HPDE6-E6E7 (cell line): ENCODE measurements around the gene KLHL17.
A peak's percentile ranks its signal among the peaks of the same experiment; 100 is the strongest.

Experiments
- DNase-seq: peaks from one replicate; pipeline ENCODE4 v3.0.0; 2011; ENCODE audit warnings: missing footprints; ENCODE audit errors: extremely low spot score

Gene KLHL17

DNA sequence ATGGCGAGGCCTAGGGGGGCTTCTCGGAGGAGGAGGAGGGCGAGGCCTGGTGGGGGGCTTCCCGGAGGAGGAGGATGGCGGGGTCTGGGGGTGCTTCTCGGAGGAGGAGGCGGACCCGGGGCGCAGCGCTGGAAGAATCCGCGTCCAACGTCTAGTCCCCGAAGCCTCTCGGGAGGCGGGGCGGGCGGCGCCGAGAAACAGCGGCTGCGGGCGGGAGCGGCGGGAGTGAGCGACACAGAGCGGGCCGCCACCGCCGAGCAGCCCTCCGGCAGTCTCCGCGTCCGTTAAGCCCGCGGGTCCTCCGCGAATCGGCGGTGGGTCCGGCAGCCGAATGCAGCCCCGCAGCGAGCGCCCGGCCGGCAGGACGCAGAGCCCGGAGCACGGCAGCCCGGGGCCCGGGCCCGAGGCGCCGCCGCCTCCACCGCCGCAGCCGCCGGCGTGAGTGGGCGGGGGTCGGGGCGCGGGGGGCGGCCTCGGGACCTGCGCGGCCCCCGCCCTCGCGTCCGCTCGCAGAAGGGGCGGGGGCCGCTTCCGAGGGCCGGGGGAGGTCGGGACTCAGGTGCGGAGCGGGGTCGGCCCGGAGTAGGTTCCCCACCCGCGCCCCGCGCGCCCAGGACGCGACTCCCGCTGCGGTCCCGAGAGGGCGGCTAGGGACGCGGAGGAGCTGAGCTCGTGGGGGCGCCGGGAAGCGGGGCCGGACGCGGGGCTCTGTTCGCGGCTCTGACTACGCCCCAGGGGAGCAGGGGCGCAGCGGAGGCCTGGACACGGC is at the start of gene KLHL17:
KLHL17 (plus strand) TSS at position 222 of the 769 bp plus-strand sequence; CDS start at position 332, 110 bp downstream.
- DNase-seq: no peak

DNA sequence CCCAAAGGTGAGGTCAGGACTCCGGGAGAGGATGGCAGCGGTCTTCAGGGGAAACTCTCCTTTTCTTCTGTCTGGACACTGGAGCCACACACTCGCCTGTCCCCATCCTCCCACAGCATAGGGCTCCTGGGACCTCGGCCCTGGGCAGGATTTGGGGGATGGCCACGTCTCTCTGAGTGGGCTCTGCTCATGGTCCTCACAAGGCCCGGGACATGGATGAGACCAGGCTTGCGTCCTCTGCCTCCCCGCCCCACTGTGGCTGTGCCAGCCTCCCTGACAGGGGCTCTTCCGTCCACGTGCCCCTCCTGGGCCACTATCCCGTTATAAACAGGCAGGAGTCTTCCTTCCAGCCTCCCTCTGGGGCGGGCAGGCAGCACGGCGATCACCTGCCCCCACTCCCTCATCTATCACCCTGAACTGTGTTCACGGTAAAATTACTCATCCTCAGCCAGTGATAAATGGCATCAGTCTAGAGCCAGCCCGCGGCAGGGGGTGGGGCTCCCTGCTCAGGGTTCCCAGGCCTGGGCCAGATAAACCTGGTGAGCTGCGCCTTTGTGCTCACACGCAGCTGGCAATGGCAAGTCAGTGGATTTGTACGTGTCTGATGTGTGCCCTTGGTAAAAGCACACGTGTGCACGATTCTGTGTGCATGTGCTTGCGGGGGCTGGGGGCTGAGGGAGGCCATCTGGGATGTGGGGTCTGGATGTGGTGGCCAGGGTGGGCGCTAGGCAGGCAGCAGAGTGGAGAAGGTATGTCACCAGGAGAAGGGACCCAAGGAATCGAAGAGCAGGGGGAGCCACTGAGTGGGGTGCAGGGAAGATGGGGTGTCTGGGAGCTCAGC is 49.3 kb upstream of the KLHL17 start:
- DNase-seq: peak; percentile 86

DNA sequence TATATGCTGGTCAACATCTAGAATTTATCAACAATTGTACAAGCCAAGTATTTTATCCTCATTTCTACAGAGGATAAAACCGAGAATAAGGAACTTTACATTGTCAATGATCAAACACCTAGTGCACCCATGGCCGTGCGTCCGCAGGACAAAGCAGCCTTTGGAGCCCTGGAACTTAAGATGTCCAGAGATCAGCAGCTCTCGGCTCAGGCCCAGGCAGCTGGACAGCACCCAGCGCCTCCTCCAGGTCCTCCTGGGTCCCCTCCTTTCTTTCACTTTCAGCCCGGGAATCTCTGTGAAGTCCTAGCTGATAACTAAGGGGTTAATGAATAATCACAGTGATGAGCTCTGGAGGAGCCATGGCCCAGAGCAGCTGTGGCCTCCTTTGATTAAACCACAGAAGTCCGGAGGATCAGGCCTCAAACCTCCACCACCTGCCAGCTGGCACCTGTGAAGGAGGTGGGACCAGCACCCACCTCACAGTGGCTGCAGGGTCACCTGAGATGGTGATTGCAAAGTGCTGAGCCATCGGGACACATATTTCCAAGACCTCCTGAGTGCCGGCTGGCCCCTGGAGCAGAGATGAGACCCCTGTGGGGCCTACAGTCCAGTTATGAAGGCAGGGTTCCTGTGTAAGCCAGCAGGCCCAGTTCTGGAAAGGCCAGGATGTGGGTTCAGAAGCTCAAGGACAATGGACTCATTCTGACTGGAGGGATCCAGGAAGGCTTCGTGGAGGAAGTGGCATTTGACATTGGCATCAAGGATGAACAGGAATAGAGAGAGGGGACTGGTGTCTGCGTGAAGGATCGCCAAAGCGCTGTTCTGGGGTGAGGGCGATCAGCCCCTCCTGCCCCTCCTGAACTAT is 48.3 kb upstream of the KLHL17 start:
- DNase-seq: no peak

DNA sequence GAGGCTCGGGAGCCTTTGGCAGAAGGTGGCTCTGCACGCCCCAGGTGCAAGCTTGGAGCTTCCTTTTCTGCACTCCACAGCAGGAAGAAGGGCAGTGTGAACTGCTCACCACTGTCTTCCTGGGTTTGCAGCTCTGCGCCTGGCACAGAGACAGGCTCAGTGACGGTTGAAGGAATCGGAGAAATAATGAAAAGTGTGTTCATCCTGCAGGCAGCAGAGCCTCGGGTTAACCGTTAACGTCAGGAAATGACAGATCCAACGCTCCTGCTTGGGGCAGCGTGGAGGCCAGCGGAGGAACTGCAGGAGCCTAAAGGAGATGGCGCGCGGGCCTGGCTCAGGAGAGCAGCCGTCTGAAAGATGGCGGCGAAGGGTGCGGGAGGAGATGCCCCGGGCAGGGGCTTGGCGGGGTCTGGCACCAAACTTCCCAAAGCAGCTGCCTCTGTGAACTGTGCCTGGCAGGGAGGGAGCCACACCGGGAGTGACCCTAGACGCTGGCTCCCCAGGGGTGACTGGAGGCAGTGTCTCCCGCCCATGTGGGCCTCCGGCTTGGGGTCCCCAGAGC is 47.6 kb upstream of the KLHL17 start:
- DNase-seq: no peak

DNA sequence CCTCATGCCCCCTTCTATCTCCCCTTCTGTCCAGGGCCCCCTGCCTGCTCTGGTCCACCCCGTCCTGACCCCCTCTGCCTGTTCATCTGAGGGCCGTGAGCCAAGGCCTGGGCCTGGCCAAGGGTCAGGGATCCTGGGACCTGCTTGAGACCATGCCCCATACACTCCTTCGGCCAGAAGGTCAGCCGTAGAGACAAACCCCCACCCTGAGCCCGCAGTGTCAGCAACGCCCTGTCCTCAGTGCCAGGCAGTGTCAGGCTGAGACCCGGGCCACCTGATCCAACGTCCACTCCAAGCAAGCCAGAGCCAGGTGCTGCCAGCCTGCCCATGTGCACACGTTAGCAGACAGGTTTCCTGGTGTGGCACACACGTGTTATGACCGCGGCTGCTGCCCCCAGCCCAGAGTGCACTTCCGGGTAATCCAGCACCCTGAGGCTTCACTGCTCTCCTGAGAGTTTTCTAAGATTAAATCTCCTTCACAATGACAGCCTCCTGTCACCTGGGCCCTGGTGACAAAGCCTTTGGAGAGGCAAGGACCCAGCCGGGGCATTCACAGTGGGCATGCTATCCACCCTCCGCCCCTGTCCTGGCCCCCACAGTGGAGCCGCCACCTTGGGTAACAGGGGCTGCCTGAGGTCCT is 46.8 kb upstream of the KLHL17 start:
- DNase-seq: no peak

DNA sequence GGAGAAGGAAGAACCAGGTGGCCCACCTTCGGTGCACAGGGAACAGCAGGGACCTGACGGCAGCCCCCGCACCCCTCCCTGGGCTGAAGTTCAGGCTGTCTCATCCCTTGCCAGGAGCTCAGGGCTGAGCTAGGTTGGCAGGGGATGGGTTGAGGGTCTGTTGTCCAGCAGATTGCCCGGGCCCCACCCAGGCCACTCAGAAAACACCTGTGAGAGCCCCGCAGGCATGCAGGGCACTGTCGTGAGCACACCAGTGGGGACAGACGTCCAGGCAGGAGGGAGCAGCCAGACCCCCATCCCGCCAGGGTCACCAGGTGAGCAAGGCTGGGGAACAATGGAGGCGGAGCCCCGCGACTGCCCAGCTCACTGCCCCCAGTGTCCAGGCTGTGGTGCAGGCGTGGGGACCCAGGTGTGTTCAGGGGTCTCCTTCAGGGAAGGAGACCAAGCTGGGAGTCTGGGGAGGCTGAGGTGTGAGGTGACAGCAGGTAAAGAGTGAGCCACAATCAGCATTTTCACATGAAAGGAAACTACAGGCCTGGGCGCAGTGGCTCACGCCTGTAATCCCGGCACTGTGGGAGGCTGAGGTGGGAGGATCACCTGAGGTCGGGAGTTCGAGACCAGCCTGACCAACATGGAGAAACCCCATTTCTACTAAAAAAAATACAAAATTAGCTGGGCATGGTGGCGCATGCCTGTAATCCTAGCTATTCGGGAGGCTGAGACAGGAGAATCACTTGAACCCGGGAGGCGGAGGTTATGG is 46.1 kb upstream of the KLHL17 start:
- no peak for DNase-seq

DNA sequence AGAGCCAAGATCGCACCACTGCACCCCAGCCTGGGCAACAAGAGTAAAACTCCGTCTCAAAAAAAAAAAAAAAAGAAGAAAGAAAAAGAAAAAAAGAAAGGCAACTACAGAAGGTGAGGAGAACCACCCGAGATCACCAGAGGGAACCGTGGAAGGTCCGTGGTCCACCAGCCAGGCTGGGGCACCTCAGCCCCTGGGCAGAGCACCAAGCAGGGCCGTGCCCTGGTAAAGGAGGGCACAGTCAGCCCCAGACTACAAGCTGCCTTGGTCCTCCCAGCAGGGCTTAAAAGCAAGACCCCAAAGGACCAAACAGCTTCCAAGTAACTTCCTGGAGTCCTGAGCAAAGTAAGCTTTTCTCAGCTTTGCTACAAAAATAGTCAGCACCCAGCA is 45.5 kb upstream of the KLHL17 start:
- no peak for DNase-seq

DNA sequence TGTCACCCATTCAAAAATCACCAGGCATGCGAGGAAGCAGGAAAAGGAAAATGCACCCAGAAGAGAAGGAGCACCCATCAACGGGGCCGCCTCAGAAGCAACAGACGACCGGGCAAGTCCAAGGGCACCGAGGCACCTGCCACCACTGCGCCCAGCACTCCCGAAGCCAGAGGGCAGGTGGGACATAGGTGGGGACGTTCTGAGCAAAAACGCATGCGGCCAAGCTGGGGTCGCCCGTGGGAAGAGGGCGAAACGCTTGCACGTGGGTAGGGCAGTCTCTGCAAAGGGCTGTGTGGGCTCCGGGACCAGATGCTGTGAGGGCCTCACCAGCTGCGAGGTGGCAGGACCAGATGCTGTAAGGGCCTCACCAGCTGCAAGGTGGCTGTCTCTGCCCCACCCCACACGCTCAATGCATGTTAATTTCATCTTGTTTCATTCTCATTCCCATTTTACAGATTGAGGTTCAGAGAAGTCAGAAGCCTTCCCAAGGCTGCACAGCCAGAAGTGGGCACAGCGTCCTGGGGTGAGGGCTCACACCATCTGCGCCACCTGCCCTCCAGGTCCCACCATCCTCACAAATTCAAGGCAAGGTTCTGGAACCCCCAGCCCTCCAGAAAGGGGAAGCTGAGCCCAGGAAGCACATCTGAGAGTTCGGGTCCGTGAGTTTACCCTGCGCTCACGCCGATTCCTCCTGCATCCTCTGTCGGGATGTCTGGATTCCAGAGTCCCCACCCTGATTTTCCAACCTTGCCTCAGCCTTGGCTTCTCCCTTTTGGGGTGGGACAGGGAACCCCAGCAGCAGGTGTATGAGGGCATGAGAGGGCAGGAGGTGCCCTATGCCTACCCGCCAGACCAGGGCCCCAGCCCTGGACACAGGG is 44.9 kb upstream of the KLHL17 start:
- no peak for DNase-seq

DNA sequence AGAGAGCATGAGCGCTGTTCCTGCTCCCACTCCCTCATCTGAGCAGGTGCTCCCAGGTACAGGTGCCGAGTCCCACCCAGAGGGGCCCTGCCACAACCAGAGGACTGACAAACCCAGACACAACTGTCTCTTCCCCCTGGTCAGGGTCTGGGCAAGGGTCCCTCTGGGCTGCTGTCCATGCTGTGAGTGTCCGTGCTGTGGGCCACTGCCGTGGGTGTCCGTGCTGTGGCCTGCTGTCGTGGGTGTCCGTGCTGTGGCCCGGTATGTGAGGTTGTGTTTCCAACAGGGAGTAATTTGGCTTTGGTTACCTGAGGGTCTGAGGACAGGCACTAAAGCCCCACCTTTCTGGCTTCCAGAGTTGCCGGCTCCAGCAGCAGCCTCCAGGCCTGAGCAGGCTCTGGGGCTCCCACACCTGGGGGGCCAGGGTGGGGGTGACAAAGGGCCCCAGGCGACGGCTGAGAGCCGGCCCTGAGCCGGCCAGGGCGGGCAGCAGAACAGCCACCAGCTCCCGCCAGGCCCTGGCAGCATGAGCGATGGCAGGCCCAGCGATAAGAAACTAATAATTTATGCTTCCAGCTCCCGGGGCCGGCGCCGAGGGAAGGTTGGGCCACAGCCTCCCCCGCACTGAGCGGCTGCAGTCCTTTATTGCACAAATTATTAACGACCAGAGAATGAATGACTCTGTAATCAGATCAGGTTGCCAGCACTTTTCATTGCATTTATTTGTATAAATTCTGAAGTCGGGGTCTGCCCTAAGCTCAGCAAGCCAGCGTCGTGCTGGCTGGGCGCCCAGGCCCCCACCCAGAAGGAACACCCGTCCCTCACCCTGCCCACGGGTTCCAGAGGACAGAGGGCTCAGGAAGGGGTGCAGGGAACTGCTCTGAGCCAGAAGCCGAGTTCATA is 44.0 kb upstream of the KLHL17 start:
- no peak for DNase-seq

DNA sequence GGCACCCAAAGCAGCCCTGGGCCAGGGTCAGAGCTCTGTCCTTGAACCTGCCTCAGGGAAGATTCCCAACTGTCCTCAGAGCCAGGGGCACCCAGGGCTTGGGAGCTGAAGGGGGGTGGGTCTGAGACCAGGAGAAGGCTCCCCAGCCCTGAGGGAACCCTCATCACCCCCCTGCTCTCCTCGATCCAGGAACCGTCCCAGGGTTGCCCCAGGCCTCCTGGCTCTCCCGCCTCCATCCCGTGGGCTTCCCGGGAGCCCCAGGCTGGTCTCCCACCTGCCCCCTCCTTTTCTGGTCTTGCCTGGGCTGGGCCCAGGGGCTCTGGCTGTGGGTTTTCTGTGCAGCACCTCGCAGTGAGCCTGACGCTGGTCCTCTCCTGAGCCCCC is 43.3 kb upstream of the KLHL17 start:
- no peak for DNase-seq

DNA sequence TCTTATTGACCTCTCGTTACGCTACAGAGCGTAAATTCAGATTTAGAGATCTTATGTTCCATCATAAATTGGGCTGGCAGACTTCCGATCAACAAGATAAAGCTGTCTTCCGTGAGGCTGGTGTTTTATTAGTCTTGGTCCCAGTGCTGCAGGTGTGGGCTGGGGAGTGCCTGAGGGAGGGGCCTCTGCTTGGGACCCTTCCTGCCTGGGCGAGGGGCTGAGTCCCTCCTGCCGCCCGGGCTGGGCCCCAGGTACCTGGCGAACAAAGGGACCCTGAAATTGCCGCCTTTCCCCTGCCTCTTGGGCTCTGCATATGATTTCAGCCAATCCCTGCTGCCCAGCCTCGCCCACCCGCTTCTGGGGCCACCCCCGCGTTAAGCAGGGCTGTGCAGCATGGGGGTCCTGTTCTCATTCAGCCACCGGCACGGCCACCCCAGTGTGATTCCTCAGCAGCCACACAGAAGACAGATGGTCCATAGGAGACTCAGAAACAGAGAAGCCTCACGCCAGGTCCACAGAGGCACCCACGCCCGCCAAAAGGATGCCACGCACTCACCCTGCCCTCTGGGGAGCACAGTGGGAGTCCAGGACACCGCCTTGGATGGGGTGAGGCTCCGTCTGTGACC is 42.8 kb upstream of the KLHL17 start:
- DNase-seq: no peak

DNA sequence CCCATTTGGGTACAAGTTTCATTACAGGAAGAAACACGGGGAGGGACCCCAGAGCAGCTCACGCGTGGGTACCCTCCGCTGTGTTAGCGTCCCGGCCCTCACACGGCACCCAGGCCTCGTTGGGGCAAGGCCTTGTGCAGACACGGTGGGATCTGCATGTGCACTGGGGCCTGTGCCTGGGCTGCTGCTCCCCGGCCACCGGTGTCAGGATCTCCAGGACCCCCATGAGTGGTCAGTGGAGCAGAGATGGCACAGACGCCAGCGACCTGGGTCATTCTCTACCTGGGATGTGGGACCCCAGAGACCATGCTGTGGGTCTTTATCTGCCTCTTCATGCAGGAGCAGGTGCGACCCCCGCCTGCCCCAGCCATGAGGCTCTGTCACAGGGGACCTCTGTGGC is 42.0 kb upstream of the KLHL17 start:
- no peak for DNase-seq

DNA sequence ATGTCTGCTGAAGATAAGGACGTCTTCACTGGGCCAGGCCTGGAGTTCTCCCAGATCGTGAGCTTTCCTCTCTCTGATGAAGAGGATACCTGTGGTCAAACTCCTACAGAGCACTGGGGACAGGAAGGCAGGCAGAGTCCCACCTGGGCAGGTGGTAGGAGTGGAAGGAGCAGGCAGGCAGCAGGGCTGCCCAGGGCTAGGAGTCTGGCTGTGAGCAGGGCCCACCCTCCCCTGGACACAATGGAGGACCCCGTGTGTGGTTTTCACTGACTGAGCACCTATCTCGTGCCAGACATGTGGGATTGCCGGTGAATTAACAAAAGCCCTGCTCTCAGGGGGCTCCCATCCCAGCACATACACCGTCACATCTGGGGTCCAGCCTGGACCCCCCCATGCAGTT is 41.5 kb upstream of the KLHL17 start:
- DNase-seq: no peak

DNA sequence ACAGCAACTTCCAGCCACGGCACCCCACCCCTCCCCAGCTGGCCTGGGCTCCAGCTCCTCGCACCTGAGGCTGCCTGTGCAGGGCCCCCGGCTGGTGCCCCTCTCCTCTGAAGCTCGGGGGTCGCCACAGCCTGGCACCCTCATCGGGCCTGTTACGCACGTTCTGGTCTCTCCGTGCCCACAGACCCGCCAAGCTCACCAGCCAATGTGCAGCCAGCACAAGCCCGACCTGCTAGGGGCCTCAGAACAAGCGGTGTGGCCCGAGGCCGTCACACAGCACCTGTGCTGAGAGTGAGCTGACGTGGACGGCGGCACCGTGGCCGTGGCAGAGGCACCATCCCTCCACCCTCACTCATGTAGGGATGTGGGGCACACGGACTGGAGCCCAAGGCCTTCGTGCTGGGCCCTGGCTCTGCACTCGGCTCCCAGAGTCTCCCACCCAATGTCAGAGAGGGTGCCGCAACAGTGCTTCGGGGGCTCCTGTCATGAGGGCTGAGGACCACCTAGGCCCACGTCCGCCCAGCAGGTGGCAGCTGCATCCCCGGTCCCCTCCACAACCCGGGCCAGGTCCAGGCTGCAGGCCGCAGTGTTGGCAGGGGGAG is 41.0 kb upstream of the KLHL17 start:
- no peak for DNase-seq

DNA sequence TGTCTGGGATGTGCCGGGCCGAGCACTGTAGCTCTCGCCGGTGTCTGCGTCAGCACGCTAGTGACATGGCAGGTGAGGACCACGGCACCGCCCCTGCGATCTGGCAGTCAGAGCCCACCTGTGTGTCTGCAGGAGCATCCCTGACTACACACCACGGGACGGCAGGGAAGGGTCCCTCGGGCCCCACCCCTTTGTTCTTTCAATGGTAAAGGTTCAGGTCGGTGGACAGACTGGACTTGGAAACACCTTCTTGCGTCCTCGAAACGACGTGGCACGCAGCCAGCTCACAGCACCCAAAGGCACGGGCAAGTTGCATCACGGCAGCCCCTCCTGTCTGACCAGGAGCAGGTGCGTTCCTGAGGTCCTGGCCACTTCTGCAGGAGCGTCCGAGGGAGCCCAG is 40.4 kb upstream of the KLHL17 start:
- DNase-seq: no peak

DNA sequence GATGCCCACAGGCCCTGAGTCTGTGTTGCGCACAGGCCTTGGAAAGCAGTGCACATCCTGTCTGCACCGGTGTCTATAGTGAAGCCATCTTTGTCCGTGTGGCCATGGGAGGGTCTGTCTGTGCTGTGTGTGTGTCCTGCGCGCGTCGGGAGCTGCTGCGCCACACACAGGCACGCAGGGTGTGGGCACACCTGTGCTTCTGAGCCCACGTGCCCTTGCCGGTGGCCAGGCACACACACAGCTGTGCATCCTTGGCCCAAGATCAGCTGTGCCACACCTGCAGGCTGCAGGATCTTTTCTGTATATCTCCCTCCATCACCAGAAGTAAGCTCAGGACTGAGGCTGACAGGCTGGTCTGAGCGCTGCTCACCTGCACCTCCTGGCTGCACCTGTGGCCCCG is 39.9 kb upstream of the KLHL17 start:
- DNase-seq: no peak

DNA sequence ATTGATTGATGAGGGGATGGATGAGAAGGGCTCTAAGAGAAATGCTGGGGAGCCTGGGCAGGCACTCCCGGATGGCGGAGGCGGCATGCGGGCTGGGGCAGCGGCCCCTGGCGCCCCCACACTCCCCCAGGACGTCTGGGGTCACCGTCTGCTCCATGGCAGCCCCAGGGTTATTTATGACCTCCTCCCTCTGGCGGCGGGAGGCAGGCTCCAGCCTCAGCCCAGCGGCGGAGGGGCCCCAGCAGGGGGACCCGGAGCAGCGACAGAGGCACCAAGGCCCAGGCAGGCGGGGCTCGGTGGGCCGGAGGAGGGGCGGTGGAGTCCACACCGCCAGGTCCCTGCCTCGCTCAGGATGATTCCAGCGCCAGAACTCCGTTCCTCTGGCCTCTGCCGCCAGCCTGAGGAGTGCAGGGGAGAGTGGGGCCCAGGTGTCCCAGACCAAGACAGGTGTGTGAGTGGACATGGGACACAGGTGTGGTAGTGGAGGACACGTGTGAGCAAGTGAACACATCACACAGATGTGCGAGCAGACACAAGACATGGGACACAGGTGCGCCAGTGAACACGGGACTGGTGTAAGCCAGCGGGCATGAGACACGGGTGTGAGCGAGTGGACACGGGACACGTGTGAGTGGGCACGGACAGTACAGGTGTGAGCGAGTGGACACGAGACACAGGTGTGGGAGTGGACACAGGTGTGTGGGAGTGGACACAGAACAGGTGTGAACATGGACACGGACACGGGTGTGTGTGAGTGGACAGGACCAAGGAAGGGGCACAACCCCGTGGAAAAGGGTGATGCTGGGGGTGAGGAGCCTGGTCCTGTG is 39.2 kb upstream of the KLHL17 start:
- DNase-seq: peak; percentile 67
